Keratinocyte (primary cell): ENCODE data around the gene NT5DC3. TPM values are rescaled to one million over a fixed set of nuclear protein-coding genes. Genes with fewer than 3 reads are reported as not detected.
"Not testable (repeated sequence)": the region's sequence is repeated elsewhere in the genome, so short reads cannot be mapped to it uniquely, and the experiment has no call there.

ENCODE experiments used
- DNase-seq: peaks from one replicate; pipeline ENCODE4 v3.0.0-alpha.2; 2011; ENCODE audit warnings: low read depth, missing footprints, low spot score
- FAIRE-seq: peaks from 2 replicates; lab custom pipeline; 2011; peaks lifted over from hg19 to GRCh38; lab: Jason Lieb, UNC
- H2AFZ ChIP-seq: 2 replicates; pipeline ENCODE4 v1.6.0; 2012; ENCODE audit warnings: low read length, control low read depth, inconsistent platforms; ENCODE audit not compliant: control insufficient read depth
- H3K27ac ChIP-seq: 2 replicates; pipeline ENCODE4 v1.5.1; 2011; ENCODE audit warnings: low read length; ENCODE audit not compliant: control insufficient read depth, insufficient read depth
- H3K27me3 ChIP-seq: 3 replicates; pipeline ENCODE4 v1.6.0; 2011; ENCODE audit warnings: low read length; ENCODE audit not compliant: control insufficient read depth, insufficient read depth; ENCODE audit errors: extremely low read depth
- H3K36me3 ChIP-seq, 2 experiments: 2 replicates in 1 of 2; 3 replicates in 1 of 2; pipeline ENCODE4 v1.5.1; 2011; ENCODE audit warnings: low read length in 2 of 2, mild to moderate bottlenecking in 1 of 2; ENCODE audit not compliant: control insufficient read depth in 2 of 2, insufficient read depth in 2 of 2; ENCODE audit errors: extremely low read depth in 1 of 2
- H3K4me1 ChIP-seq: 3 replicates; pipeline ENCODE4 v1.5.1; 2011; ENCODE audit warnings: low read length; ENCODE audit not compliant: control insufficient read depth, insufficient read depth; ENCODE audit errors: extremely low read depth
- H3K4me2 ChIP-seq: 3 replicates; pipeline ENCODE4 v1.6.0; 2011; ENCODE audit warnings: low read depth, low read length; ENCODE audit not compliant: control insufficient read depth, insufficient read depth; ENCODE audit errors: extremely low read depth
- H3K4me3 ChIP-seq, 3 experiments: fragments of 200-600 bp in 1 of 3; sonication (generic) in 1 of 3; 2 replicates in 2 of 3; 3 replicates in 1 of 3; pipeline ENCODE4 v1.5.1; 2011 to 2016; ENCODE audit warnings: low read length in 3 of 3, mild to moderate bottlenecking in 3 of 3, control low read depth in 2 of 3, inconsistent platforms in 1 of 3, low read depth in 1 of 3, mixed read lengths in 1 of 3, mixed run types in 1 of 3, moderate library complexity in 1 of 3; ENCODE audit not compliant: control insufficient read depth in 2 of 3, insufficient read depth in 2 of 3; ENCODE audit errors: extremely low read depth in 1 of 3
- H3K79me2 ChIP-seq: 2 replicates; pipeline ENCODE4 v1.6.0; 2012; ENCODE audit warnings: low read length; ENCODE audit not compliant: control insufficient read depth, insufficient read depth
- H3K9ac ChIP-seq: 3 replicates; pipeline ENCODE4 v1.6.0; 2011; ENCODE audit warnings: low read length; ENCODE audit not compliant: control insufficient read depth, insufficient read depth; ENCODE audit errors: extremely low read depth
- H3K9me1 ChIP-seq: 3 replicates; pipeline ENCODE4 v1.6.0; 2011; ENCODE audit warnings: low read length; ENCODE audit not compliant: control insufficient read depth, insufficient read depth; ENCODE audit errors: extremely low read depth
- H3K9me3 ChIP-seq: 2 replicates; pipeline ENCODE4 v1.5.1; 2012; ENCODE audit warnings: low read depth, low read length; ENCODE audit not compliant: control insufficient read depth
- H4K20me1 ChIP-seq: 3 replicates; pipeline ENCODE4 v1.6.0; 2011; ENCODE audit warnings: low read length; ENCODE audit not compliant: control insufficient read depth, insufficient read depth; ENCODE audit errors: extremely low read depth
- EZH2 ChIP-seq: IDR thresholded peaks from one replicate; pipeline ENCODE4 v1.6.1; 2012; ENCODE audit warnings: inconsistent platforms, mild to moderate bottlenecking, low read length, moderate library complexity
- dilution Hi-C: fragments of 300-500 bp; cut with MboI; formaldehyde crosslinking; loops from one replicate; pipeline ENCODE4 v1.7.0; 2020; ENCODE audit warnings: low sequenced_read_pairs; ENCODE audit not compliant: extremely low pct_ligation_motif_present
- polyA plus RNA-seq, 5 experiments: library from polyadenylated mRNA; depleted of rRNA in 3 of 5; stranded (reverse) in 3 of 5; stranded (forward) in 1 of 5; unstranded in 1 of 5; fragments of >200 nt; gene quantifications; 1 replicate in 1 of 5; 2 replicates in 3 of 5; 3 replicates in 1 of 5; pipeline versions ENCODE4 v1.2.1 to v1.2.3, GENCODE V29; 2011 to 2012; ENCODE audit warnings: missing spikeins in 2 of 5, low read depth in 1 of 5, low replicate concordance in 1 of 5
- TF ChIP-seq, protein P1 (sequence below), 3 experiments: IDR thresholded peaks in 1 of 3; conservative IDR thresholded peaks in 1 of 3; optimal IDR thresholded peaks in 1 of 3; 2 replicates in 2 of 3; 3 replicates in 1 of 3; pipeline versions ENCODE3 to v1.5.1; 2011; ENCODE audit warnings: low read length in 3 of 3, mild to moderate bottlenecking in 3 of 3, moderate library complexity in 2 of 3, control low read depth in 1 of 3, inconsistent platforms in 1 of 3; ENCODE audit not compliant: insufficient read depth in 2 of 3; ENCODE audit errors: extremely low read depth in 1 of 3

The NT5DC3 gene
- polyA plus RNA-seq, 1 donor (not counting 4 experiments of a cell fraction or from before 2014, with no cell fraction given): 12.8 TPM

DNA sequence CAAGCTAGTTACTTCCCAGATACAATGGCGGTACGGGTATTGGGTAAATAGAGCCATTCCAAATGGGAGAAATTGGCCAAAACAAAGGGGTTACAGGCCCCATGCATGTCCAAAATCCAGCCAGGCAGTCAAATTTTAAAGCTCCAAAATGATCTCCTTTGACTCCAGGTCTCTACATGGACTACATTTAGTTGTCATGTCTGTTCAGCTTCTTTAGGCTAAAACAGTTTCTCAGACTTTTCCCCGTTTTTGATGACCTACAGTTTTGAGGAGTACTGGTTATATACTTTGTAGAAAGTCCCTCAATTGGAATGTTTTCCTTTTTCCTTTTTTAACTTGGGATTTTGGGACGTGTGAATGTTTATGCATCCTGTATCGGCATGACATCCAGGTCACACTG is 4.7 kb downstream of the NT5DC3 start:
- peaks cover 2% of the 10 kb centered on the region for H4K20me1 ChIP-seq
- H3K4me1 ChIP-seq: peaks cover 19% of the 10 kb centered on the region
- H3K9me3 ChIP-seq: no peaks in the 10 kb centered on the region
- H3K27me3 ChIP-seq: no peaks in the 10 kb centered on the region
- no peak overlapping the region for H2AFZ ChIP-seq
- H3K79me2 ChIP-seq: peaks cover 96% of the 10 kb centered on the region
- no peak for FAIRE-seq
- no peak overlapping the region for H3K9ac ChIP-seq
- no peak overlapping the region for H3K4me2 ChIP-seq
- no peak for TF ChIP-seq EZH2
- TF ChIP-seq, protein P1, sequence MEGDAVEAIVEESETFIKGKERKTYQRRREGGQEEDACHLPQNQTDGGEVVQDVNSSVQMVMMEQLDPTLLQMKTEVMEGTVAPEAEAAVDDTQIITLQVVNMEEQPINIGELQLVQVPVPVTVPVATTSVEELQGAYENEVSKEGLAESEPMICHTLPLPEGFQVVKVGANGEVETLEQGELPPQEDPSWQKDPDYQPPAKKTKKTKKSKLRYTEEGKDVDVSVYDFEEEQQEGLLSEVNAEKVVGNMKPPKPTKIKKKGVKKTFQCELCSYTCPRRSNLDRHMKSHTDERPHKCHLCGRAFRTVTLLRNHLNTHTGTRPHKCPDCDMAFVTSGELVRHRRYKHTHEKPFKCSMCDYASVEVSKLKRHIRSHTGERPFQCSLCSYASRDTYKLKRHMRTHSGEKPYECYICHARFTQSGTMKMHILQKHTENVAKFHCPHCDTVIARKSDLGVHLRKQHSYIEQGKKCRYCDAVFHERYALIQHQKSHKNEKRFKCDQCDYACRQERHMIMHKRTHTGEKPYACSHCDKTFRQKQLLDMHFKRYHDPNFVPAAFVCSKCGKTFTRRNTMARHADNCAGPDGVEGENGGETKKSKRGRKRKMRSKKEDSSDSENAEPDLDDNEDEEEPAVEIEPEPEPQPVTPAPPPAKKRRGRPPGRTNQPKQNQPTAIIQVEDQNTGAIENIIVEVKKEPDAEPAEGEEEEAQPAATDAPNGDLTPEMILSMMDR (optimal IDR thresholded peaks at IDR 0.05 in 1 of 3, IDR thresholded peaks at IDR 0.05 in 1 of 3, conservative IDR thresholded peaks at IDR 0.05 in 1 of 3; ENCODE audit: extremely low read depth in 1 of 3, insufficient read depth in 2 of 3, low read length in 3 of 3): no peak
- DNase-seq: no peak
- dilution Hi-C loops: no loop called here
- H3K36me3 ChIP-seq: peaks cover 0 to 7% of the 10 kb centered on the region in 2 experiments
- H3K4me3 ChIP-seq: no peak overlapping the region
- no peaks in the 10 kb centered on the region for H3K9me1 ChIP-seq
- H3K27ac ChIP-seq: no peak overlapping the region

DNA sequence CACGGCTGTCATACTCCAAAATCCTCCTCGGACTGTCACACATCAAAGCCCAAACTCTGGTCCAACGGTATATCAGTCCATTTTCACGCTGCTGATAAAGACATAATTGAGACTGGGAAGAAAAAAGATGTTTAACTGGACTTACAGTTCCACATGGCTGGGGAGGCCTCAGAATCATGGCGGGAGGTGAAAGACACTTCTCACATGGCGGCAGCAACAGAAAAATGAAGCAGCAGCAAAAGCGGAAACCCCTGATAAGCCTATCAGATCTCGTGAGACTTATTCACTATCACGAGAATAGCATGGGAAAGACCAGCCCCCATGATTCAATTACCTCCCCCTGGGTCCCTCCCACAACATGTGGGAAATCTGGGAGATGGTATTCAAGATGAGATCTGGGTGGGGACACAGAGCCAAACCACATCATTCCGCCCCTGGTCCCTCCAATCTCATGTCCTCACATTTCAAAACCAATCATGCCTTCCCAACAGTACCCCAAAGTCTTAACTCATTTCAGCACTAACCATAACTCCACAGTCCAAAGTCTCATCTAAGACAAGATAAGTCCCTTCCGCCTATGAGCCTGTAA is 5.2 kb downstream of the NT5DC3 start:
- dilution Hi-C loops, H3K4me3 ChIP-seq, DNase-seq, H3K9ac ChIP-seq, H3K9me3 ChIP-seq, FAIRE-seq, H3K27ac ChIP-seq, H3K4me2 ChIP-seq, H3K9me1 ChIP-seq, H3K36me3 ChIP-seq, H3K27me3 ChIP-seq, H4K20me1 ChIP-seq, H2AFZ ChIP-seq: not testable (repeated sequence)
- H3K4me1 ChIP-seq: peaks cover 18% of the 10 kb centered on the region
- H3K79me2 ChIP-seq: peaks cover 100% of the 10 kb centered on the region

DNA sequence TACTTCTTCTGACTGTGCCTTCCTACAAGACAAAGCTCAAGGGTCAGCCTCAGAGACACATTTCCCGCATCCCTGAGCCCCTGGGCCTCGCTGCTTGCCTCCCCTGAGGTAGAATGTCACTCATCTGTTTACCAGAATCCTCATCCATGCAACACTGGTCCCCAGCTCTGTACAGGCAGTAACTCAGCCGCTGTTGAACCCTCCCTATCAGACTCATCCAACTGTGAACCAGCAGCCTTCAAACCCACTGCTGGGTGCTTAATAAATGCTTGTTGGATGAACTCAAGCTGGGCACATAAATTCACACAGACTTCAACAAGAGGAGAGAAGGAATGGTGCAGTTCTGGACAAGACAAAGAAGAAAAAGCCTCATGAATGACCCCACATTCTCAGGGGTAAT is 6.1 kb downstream of the NT5DC3 start:
- no peak overlapping the region for H3K27ac ChIP-seq
- H3K27me3 ChIP-seq: no peaks in the 10 kb centered on the region
- no peaks in the 10 kb centered on the region for H3K9me1 ChIP-seq
- no peak overlapping the region for H2AFZ ChIP-seq
- H3K4me2 ChIP-seq: no peak overlapping the region
- FAIRE-seq (no peak), DNase-seq (no peak)
- H3K9ac ChIP-seq: no peak overlapping the region
- H4K20me1 ChIP-seq: no peaks in the 10 kb centered on the region
- dilution Hi-C loops: no loop called here
- no peak for TF ChIP-seq EZH2
- TF ChIP-seq, protein P1 (optimal IDR thresholded peaks at IDR 0.05 in 1 of 3, IDR thresholded peaks at IDR 0.05 in 1 of 3, conservative IDR thresholded peaks at IDR 0.05 in 1 of 3; ENCODE audit: extremely low read depth in 1 of 3, insufficient read depth in 2 of 3, low read length in 3 of 3): no peak
- H3K4me3 ChIP-seq: no peak overlapping the region
- peaks cover 0 to 7% of the 10 kb centered on the region in 2 experiments for H3K36me3 ChIP-seq
- peaks cover 16% of the 10 kb centered on the region for H3K4me1 ChIP-seq
- H3K79me2 ChIP-seq: peaks cover 99% of the 10 kb centered on the region
- H3K9me3 ChIP-seq: no peaks in the 10 kb centered on the region
